HCT116 (cell line): ENCODE measurements around the gene PRMT7. TPM values are rescaled to one million over a fixed set of nuclear protein-coding genes. Genes with fewer than 3 reads are reported as not detected.

Source experiments
- ATAC-seq: fragments of 200-7000 bp; cut with Tn5 transposase; 2 replicates; pipeline ENCODE4 v1.9.1; 2020; ENCODE audit warnings: mild to moderate bottlenecking, moderate library complexity
- BruUV-seq: library from RNA; stranded (reverse); fragments of 400-500 nt; replicated peaks from 2 replicates; lab custom pipeline; 2021; lab: Mats Ljungman, UMichigan
- CTCF ChIA-PET: fragments of 300-600 bp; sonication (Branson Sonifier 250); formaldehyde crosslinking; loops from one replicate; lab custom pipeline; 2021; ENCODE audit warnings: antibody characterized with exemption; lab: Charles Lee
- POLR2A ChIA-PET: fragments of 300-600, 350-600 bp; sonication (Branson Sonifier 250); formaldehyde crosslinking; loops from one replicate; lab custom pipeline; 2021; ENCODE audit warnings: antibody characterized with exemption; lab: Charles Lee
- RAD21 ChIA-PET, 2 experiments: fragments of 300-600 bp; sonication (Branson Sonifier 250); formaldehyde crosslinking; loops; one replicate each; lab custom pipeline; 2023; ENCODE audit warnings: low total read pairs in 2 of 2; ENCODE audit not compliant: uncharacterized antibody in 2 of 2, unreplicated experiment in 2 of 2, low non-redundant PET in 1 of 2; lab: Charles Lee
- DNase-seq: peaks from one replicate; pipeline ENCODE4 v3.0.0-alpha.2; 2010; ENCODE audit warnings: low read depth, low spot score
- H2AFZ ChIP-seq: fragments of 200-600 bp; shearing (Covaris generic), sonication (generic); 2 replicates; pipeline ENCODE4 v1.6.1; 2017; ENCODE audit warnings: low read depth, mixed run types, mixed read lengths, antibody characterized with exemption, low read length; ENCODE audit not compliant: poor library complexity, severe bottlenecking
- H3K27ac ChIP-seq: 2 replicates; pipeline ENCODE4 v1.5.1; 2012; ENCODE audit warnings: low read depth, low read length
- H3K27me3 ChIP-seq: fragments of 200-600 bp; sonication (generic); 2 replicates; pipeline ENCODE4 v1.6.1; 2016; ENCODE audit warnings: mixed run types, low read length, mixed read lengths; ENCODE audit not compliant: insufficient read depth
- H3K36me3 ChIP-seq, 2 experiments: fragments of 200-500 bp in 1 of 2; fragments of 200-600 bp in 1 of 2; sonication (Bioruptor generic) in 1 of 2; sonication (generic) in 1 of 2; 2 replicates each; pipeline versions ENCODE4 v1.5.1 to v1.6.1; 2014 to 2016; ENCODE audit warnings: low read length in 2 of 2, inconsistent platforms in 1 of 2, mixed read lengths in 1 of 2, mixed run types in 1 of 2; ENCODE audit not compliant: insufficient read depth in 2 of 2, control insufficient read depth in 1 of 2
- H3K4me1 ChIP-seq, 2 experiments: fragments of 200-600 bp in 1 of 2; sonication (generic) in 1 of 2; 2 replicates each; pipeline versions ENCODE4 v1.5.1 to v1.6.1; 2012 to 2017; ENCODE audit warnings: low read length in 2 of 2, inconsistent platforms in 1 of 2, mild to moderate bottlenecking in 1 of 2, mixed read lengths in 1 of 2, mixed run types in 1 of 2, moderate library complexity in 1 of 2; ENCODE audit not compliant: insufficient read depth in 2 of 2, control insufficient read depth in 1 of 2
- H3K4me2 ChIP-seq: fragments of 200-600 bp; sonication (generic); 2 replicates; pipeline ENCODE4 v1.6.1; 2017; ENCODE audit warnings: mixed run types, low read length, mixed read lengths
- H3K4me3 ChIP-seq, 2 experiments: fragments of 200-600 bp in 1 of 2; sonication (generic) in 1 of 2; replicated peaks in 1 of 2; 2 replicates each; pipeline ENCODE4 v1.5.1; 2011 to 2016; ENCODE audit warnings: low read length in 2 of 2, control low read depth in 1 of 2, low read depth in 1 of 2, mild to moderate bottlenecking in 1 of 2, mixed read lengths in 1 of 2, mixed run types in 1 of 2
- H3K79me2 ChIP-seq: fragments of 200-600 bp; sonication (generic); 2 replicates; pipeline ENCODE4 v1.6.1; 2017; ENCODE audit warnings: mild to moderate bottlenecking, mixed run types, low read length, moderate library complexity, mixed read lengths; ENCODE audit not compliant: insufficient read depth
- H3K9ac ChIP-seq: fragments of 200-600 bp; sonication (generic); 2 replicates; pipeline ENCODE4 v1.6.1; 2016; ENCODE audit warnings: low read length, mixed read lengths
- H3K9me2 ChIP-seq: fragments of 200-600 bp; sonication (generic), shearing (Covaris generic); 2 replicates; pipeline ENCODE4 v1.6.1; 2017; ENCODE audit warnings: mixed run types, mild to moderate bottlenecking, moderate library complexity; ENCODE audit not compliant: insufficient read depth
- H3K9me3 ChIP-seq, 2 experiments: fragments of 200-500 bp in 1 of 2; fragments of 200-600 bp in 1 of 2; sonication (Bioruptor generic) in 1 of 2; sonication (generic) in 1 of 2; 2 replicates each; pipeline ENCODE4 v1.6.1; 2014 to 2017; ENCODE audit warnings: low read length in 2 of 2, mixed read lengths in 2 of 2, inconsistent platforms in 1 of 2, low read depth in 1 of 2, mild to moderate bottlenecking in 1 of 2, mixed run types in 1 of 2, moderate library complexity in 1 of 2; ENCODE audit not compliant: control insufficient read depth in 1 of 2, insufficient read depth in 1 of 2
- H4K20me1 ChIP-seq: fragments of 200-600 bp; sonication (generic), shearing (Covaris generic); 2 replicates; pipeline ENCODE4 v1.6.1; 2017; ENCODE audit warnings: mixed run types, mild to moderate bottlenecking, moderate library complexity; ENCODE audit not compliant: insufficient read depth
- ATF3 ChIP-seq: IDR thresholded peaks from 2 replicates; pipeline ENCODE4 v1.6.1; 2012
- CBX3 ChIP-seq: IDR thresholded peaks from 2 replicates; pipeline ENCODE4 v1.6.1; 2012; ENCODE audit warnings: low read depth
- CEBPB ChIP-seq: IDR thresholded peaks from 2 replicates; pipeline ENCODE4 v1.6.1; 2012; ENCODE audit warnings: low read depth
- EGR1 ChIP-seq: IDR thresholded peaks from 2 replicates; pipeline ENCODE4 v1.6.1; 2012; ENCODE audit warnings: low read depth
- ELF1 ChIP-seq: IDR thresholded peaks from 2 replicates; pipeline ENCODE4 v1.6.1; 2012; ENCODE audit warnings: low read depth, borderline replicate concordance
- JUND ChIP-seq: IDR thresholded peaks from 2 replicates; pipeline ENCODE4 v1.6.1; 2012
- POLR2AphosphoS5 ChIP-seq: IDR thresholded peaks from 2 replicates; pipeline ENCODE4 v1.6.1; 2011; ENCODE audit warnings: mild to moderate bottlenecking, low read depth, low read length, moderate library complexity
- RAD21 ChIP-seq: IDR thresholded peaks from 2 replicates; pipeline ENCODE4 v1.6.1; 2012; ENCODE audit warnings: low read depth, mild to moderate bottlenecking
- SIN3A ChIP-seq: IDR thresholded peaks from 2 replicates; pipeline ENCODE4 v1.6.1; 2012; ENCODE audit warnings: low read depth
- SP1 ChIP-seq: IDR thresholded peaks from 2 replicates; pipeline ENCODE4 v1.6.1; 2012; ENCODE audit warnings: low read depth
- SRF ChIP-seq: IDR thresholded peaks from 2 replicates; pipeline ENCODE4 v1.6.1; 2012; ENCODE audit warnings: low read depth
- TCF7L2 ChIP-seq: IDR thresholded peaks from 2 replicates; pipeline ENCODE4 v1.7.0; 2011; ENCODE audit warnings: borderline replicate concordance, inconsistent platforms; ENCODE audit not compliant: insufficient read depth, insufficient read length; ENCODE audit errors: extremely low read depth
- YY1 ChIP-seq: IDR thresholded peaks from 2 replicates; pipeline ENCODE4 v1.6.1; 2011; ENCODE audit warnings: low read length, low read depth, moderate library complexity, mild to moderate bottlenecking; ENCODE audit not compliant: insufficient replicate concordance; ENCODE audit errors: extremely low read depth
- ZNF274 ChIP-seq: fragments of 200-500 bp; sonication (Bioruptor generic); IDR thresholded peaks from 2 replicates; pipeline ENCODE4 v1.6.1; 2014; ENCODE audit warnings: mild to moderate bottlenecking, low read depth, low read length, inconsistent platforms
- intact Hi-C: fragments of 100-400 bp; cut with micrococcal nuclease; formaldehyde crosslinking; loops from 2 replicates; pipeline ENCODE4 v1.10.0; 2022
- total RNA-seq: library from RNA; stranded (reverse); gene quantifications from one replicate; pipeline ENCODE4 v1.2.1, GENCODE V29; 2021; ENCODE audit not compliant: unreplicated experiment
- TF ChIP-seq, protein P1 (sequence below), 3 experiments: fragments of 200-600 bp in 1 of 3; sonication (generic) in 1 of 3; IDR thresholded peaks in 2 of 3; conservative IDR thresholded peaks in 1 of 3; 2 replicates each; pipeline ENCODE4 v1.5.1; 2012 to 2017; ENCODE audit warnings: low read depth in 2 of 3, low read length in 2 of 3, antibody characterized with exemption in 1 of 3, borderline replicate concordance in 1 of 3, control low read depth in 1 of 3, mild to moderate bottlenecking in 1 of 3, mixed read lengths in 1 of 3, mixed run types in 1 of 3, moderate library complexity in 1 of 3; ENCODE audit not compliant: insufficient read depth in 1 of 3

PRMT7 gene
- total RNA-seq, 1 experiment from 2014 or later, result 34.4 TPM

- H4K20me1 ChIP-seq, result no peaks in the 10 kb centered on the region
Measured at GRCh38 chr16:68353366-68353765, 42.5 kb downstream of the PRMT7 start.

GRCh38 chr16:68354816-68355215, 44.0 kb downstream of the PRMT7 start:
- no peak overlapping the region for H2AFZ ChIP-seq
- H3K4me3 ChIP-seq, result no peak overlapping the region
- DNase-seq (no peak), ATAC-seq (no peak)
- no peak overlapping the region for H3K9ac ChIP-seq
- BruUV-seq, result no TSS peak
- H3K9me2 ChIP-seq, result no peaks in the 10 kb centered on the region
- no peaks in the 10 kb centered on the region for H3K79me2 ChIP-seq
- no peaks in the 10 kb centered on the region for H3K4me1 ChIP-seq
- intact Hi-C loops, result no loop called here
- H4K20me1 ChIP-seq, result no peaks in the 10 kb centered on the region
- no peaks in the 10 kb centered on the region for H3K9me3 ChIP-seq
- ChIA-PET POLR2A (no interaction called here), CTCF (no interaction called here), RAD21 (no interaction called here)
- H3K27me3 ChIP-seq, result no peaks in the 10 kb centered on the region
- H3K4me2 ChIP-seq, result no peak overlapping the region
- H3K27ac ChIP-seq, result no peak overlapping the region
- H3K36me3 ChIP-seq, result peaks cover 0 to 18% of the 10 kb centered on the region in 2 experiments
- TF ChIP-seq CEBPB (no peak), EGR1 (no peak), POLR2AphosphoS5 (no peak), JUND (no peak), SP1 (no peak), ELF1 (no peak), SIN3A (no peak), ATF3 (no peak), TCF7L2 (no peak), CBX3 (no peak)
- TF ChIP-seq, protein P1, sequence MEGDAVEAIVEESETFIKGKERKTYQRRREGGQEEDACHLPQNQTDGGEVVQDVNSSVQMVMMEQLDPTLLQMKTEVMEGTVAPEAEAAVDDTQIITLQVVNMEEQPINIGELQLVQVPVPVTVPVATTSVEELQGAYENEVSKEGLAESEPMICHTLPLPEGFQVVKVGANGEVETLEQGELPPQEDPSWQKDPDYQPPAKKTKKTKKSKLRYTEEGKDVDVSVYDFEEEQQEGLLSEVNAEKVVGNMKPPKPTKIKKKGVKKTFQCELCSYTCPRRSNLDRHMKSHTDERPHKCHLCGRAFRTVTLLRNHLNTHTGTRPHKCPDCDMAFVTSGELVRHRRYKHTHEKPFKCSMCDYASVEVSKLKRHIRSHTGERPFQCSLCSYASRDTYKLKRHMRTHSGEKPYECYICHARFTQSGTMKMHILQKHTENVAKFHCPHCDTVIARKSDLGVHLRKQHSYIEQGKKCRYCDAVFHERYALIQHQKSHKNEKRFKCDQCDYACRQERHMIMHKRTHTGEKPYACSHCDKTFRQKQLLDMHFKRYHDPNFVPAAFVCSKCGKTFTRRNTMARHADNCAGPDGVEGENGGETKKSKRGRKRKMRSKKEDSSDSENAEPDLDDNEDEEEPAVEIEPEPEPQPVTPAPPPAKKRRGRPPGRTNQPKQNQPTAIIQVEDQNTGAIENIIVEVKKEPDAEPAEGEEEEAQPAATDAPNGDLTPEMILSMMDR (IDR thresholded peaks at IDR 0.05 in 2 of 3, conservative IDR thresholded peaks at IDR 0.05 in 1 of 3; ENCODE audit: borderline replicate concordance in 1 of 3, insufficient read depth in 1 of 3, low read depth in 2 of 3, low read length in 2 of 3), result no peak

More at GRCh38 chr16:68353366-68353765, 42.5 kb downstream of the PRMT7 start:
- intact Hi-C loops, result no loop called here
- Histone ChIP-seq H3K4me2 (no peak overlapping the region), H3K27me3 (no peaks in the 10 kb centered on the region), H3K4me1 (no peaks in the 10 kb centered on the region), H3K79me2 (no peaks in the 10 kb centered on the region), H3K27ac (no peak overlapping the region)
- BruUV-seq, result no TSS peak
- CTCF ChIA-PET, result no interaction called here
- ATAC-seq, result no peak
- no peak for TF ChIP-seq RAD21
- no peak for TF ChIP-seq EGR1
- TF ChIP-seq ATF3, result no peak
- TF ChIP-seq, protein P1 (IDR thresholded peaks at IDR 0.05 in 2 of 3, conservative IDR thresholded peaks at IDR 0.05 in 1 of 3; ENCODE audit: borderline replicate concordance in 1 of 3, insufficient read depth in 1 of 3, low read depth in 2 of 3, low read length in 2 of 3), result no peak
- TF ChIP-seq CEBPB, result no peak
- no peak for TF ChIP-seq YY1
- no peak for TF ChIP-seq SRF
- no peak for TF ChIP-seq ZNF274
- TF ChIP-seq, all 23 proteins: peak for 0
- Histone ChIP-seq H2AFZ (no peak overlapping the region), H3K36me3 (peaks cover 3 to 31% of the 10 kb centered on the region in 2 experiments), H3K9me3 (no peaks in the 10 kb centered on the region), H3K9ac (no peak overlapping the region), H3K9me2 (no peaks in the 10 kb centered on the region), H3K4me3 (no peak overlapping the region)
- RAD21 ChIA-PET, result no interaction called here
- POLR2A ChIA-PET, result no interaction called here
- no peak for DNase-seq
